ENCODE results near the gene NMUR1. TPM values are rescaled to one million over a fixed set of nuclear protein-coding genes. Genes with fewer than 3 reads are reported as not detected.

Gene NMUR1
- total and polyA plus RNA-seq, 2 experiments from 2014 or later: 0.29 to 0.59 TPM

DNA sequence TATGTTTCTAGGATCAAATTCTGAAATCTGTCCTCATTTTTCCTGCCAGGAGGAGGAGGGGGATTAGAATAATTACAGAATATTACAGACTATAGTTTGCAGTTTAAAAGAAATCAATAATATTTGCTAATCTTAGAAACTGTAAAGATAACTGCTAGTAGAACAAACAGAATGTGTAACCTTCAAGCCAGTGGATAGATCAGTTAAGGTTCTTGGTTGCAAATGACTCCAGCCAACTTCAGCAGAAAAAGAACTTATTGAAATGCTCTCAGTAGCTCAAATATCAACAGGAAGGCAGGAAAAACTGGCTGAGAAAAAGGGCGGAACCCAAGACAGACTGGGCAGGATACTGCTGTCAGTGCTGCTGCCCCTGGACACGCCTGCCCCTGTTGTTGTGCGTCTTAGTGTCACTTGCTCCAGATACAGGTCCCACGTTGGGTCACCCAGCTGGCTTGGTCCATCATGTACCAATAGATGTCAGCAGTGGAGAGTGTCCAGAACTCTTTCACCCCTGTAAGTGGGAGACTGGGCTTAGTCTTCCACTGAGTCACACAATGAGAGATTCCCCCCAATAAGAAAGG lies 10.2 kb downstream of the NMUR1 start (continued):
- TF ChIP-seq, protein P1, sequence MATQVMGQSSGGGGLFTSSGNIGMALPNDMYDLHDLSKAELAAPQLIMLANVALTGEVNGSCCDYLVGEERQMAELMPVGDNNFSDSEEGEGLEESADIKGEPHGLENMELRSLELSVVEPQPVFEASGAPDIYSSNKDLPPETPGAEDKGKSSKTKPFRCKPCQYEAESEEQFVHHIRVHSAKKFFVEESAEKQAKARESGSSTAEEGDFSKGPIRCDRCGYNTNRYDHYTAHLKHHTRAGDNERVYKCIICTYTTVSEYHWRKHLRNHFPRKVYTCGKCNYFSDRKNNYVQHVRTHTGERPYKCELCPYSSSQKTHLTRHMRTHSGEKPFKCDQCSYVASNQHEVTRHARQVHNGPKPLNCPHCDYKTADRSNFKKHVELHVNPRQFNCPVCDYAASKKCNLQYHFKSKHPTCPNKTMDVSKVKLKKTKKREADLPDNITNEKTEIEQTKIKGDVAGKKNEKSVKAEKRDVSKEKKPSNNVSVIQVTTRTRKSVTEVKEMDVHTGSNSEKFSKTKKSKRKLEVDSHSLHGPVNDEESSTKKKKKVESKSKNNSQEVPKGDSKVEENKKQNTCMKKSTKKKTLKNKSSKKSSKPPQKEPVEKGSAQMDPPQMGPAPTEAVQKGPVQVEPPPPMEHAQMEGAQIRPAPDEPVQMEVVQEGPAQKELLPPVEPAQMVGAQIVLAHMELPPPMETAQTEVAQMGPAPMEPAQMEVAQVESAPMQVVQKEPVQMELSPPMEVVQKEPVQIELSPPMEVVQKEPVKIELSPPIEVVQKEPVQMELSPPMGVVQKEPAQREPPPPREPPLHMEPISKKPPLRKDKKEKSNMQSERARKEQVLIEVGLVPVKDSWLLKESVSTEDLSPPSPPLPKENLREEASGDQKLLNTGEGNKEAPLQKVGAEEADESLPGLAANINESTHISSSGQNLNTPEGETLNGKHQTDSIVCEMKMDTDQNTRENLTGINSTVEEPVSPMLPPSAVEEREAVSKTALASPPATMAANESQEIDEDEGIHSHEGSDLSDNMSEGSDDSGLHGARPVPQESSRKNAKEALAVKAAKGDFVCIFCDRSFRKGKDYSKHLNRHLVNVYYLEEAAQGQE (IDR thresholded peaks at IDR 0.05; ENCODE audit: unreplicated experiment): no peak
- TF ChIP-seq ZNF114 (CRISPR knock-in tag; IDR thresholded peaks at IDR 0.05) (no peak), JUNB (IDR thresholded peaks at IDR 0.05; ENCODE audit: unreplicated experiment) (no peak), EZH2phosphoT487 (IDR thresholded peaks at IDR 0.05; ENCODE audit: unreplicated experiment) (no peak), ZNF331 (CRISPR knock-in tag; IDR thresholded peaks at IDR 0.05; ENCODE audit: low read depth) (no peak)
- TF ChIP-seq, protein P2, sequence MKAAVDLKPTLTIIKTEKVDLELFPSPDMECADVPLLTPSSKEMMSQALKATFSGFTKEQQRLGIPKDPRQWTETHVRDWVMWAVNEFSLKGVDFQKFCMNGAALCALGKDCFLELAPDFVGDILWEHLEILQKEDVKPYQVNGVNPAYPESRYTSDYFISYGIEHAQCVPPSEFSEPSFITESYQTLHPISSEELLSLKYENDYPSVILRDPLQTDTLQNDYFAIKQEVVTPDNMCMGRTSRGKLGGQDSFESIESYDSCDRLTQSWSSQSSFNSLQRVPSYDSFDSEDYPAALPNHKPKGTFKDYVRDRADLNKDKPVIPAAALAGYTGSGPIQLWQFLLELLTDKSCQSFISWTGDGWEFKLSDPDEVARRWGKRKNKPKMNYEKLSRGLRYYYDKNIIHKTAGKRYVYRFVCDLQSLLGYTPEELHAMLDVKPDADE (IDR thresholded peaks at IDR 0.05): no peak

DNA sequence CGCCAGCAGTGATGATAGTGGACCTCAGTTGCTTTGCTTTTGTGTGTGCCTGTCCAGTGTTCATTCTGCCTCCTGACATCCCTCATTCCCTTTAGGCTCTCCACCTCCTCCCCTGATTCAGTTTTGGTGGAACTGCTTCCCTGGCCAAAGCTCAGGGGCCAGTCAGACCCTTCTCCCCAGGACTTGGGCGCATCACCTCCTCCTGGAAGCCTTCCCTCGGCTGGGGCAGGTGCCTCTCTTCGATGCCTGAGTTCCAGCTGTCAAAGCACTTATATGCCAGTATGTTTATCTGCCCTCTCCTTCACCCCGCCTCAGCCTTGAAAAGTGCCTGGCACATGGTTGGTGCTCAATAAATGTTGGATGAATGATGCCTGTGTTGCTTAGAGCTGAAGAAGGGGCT lies 11.5 kb downstream of the NMUR1 start:
- Histone ChIP-seq H3K4me3 (no peak overlapping the region), H3K4me1 (ENCODE audit: insufficient read depth) (peaks cover 6% of the 10 kb centered on the region; the same call in 1 of the 2 replicates), H3K27ac (ENCODE audit: low read depth) (no peak overlapping the region), H3K79me2 (replicated peaks; ENCODE audit: insufficient read depth) (no peaks in the 10 kb centered on the region), H3K27me3 (ENCODE audit: insufficient read depth) (0 out of 2 replicates have a peak, but pooled peaks cover 7% of the 10 kb centered on the region), H3K4me2 (no peak overlapping the region), H4K20me1 (replicated peaks; ENCODE audit: insufficient read depth) (no peaks in the 10 kb centered on the region), H3K36me3 (ENCODE audit: insufficient read depth) (no peaks in the 10 kb centered on the region), H3F3A (replicated peaks; ENCODE audit: low read depth) (no peaks in the 10 kb centered on the region), H3K9me2 (ENCODE audit: insufficient read depth) (no peaks in the 10 kb centered on the region), H2AFZ (no peak overlapping the region)
- Mint-ChIP-seq H3K27me3 (ENCODE audit: insufficient read depth, low read depth, poor library complexity) (peaks cover 14% of the 10 kb centered on the region), H3K4me1 (peaks cover 14% of the 10 kb centered on the region), H3K36me3 (ENCODE audit: low read depth) (no peaks in the 10 kb centered on the region), H3K9me3 (no peaks in the 10 kb centered on the region), H3K27ac (no peak overlapping the region), H3K4me3 (no peak overlapping the region)
- ATAC-seq: no peak
- no peak for DNase-seq (ENCODE audit: low spot score)
- TF ChIP-seq ZNF114 (CRISPR knock-in tag; IDR thresholded peaks at IDR 0.05): no peak
- TF ChIP-seq STAT1 (IDR thresholded peaks at IDR 0.05; ENCODE audit: unreplicated experiment): no peak
- no peak for TF ChIP-seq EZH2 (IDR thresholded peaks at IDR 0.05; ENCODE audit: low read depth, unreplicated experiment)
- TF ChIP-seq, protein P3, sequence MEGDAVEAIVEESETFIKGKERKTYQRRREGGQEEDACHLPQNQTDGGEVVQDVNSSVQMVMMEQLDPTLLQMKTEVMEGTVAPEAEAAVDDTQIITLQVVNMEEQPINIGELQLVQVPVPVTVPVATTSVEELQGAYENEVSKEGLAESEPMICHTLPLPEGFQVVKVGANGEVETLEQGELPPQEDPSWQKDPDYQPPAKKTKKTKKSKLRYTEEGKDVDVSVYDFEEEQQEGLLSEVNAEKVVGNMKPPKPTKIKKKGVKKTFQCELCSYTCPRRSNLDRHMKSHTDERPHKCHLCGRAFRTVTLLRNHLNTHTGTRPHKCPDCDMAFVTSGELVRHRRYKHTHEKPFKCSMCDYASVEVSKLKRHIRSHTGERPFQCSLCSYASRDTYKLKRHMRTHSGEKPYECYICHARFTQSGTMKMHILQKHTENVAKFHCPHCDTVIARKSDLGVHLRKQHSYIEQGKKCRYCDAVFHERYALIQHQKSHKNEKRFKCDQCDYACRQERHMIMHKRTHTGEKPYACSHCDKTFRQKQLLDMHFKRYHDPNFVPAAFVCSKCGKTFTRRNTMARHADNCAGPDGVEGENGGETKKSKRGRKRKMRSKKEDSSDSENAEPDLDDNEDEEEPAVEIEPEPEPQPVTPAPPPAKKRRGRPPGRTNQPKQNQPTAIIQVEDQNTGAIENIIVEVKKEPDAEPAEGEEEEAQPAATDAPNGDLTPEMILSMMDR (conservative IDR thresholded peaks at IDR 0.05; ENCODE audit: low read depth in 2 of 2): no peak
- no peak for TF ChIP-seq ZNF331 (CRISPR knock-in tag; IDR thresholded peaks at IDR 0.05; ENCODE audit: low read depth)
- no peak for TF ChIP-seq POLR2AphosphoS5 (IDR thresholded peaks at IDR 0.05; ENCODE audit: low read depth)
- TF ChIP-seq EZH2phosphoT487 (IDR thresholded peaks at IDR 0.05; ENCODE audit: unreplicated experiment): no peak
- no peak for TF ChIP-seq CREB1 (CRISPR knock-in tag; IDR thresholded peaks at IDR 0.05; ENCODE audit: low read depth)
- TF ChIP-seq, protein P2 (IDR thresholded peaks at IDR 0.05): no peak
- TF ChIP-seq, protein P1 (IDR thresholded peaks at IDR 0.05; ENCODE audit: unreplicated experiment): no peak
